Heart left ventricle (tissue), 16 donors: ENCODE measurements around the gene PSMA3. TPM values are rescaled to one million over a fixed set of nuclear protein-coding genes. Genes with fewer than 3 reads are reported as not detected.

Source experiments
- ATAC-seq, 4 donors: fragments of 200-7000 bp; cut with Tn5 transposase; one replicate each; pipeline ENCODE4 v1.9.1; 2020 to 2022; ENCODE audit warnings: moderate library complexity in 4 of 4, mild to moderate bottlenecking in 3 of 4, moderate number of reproducible peaks in 1 of 4
- DNase-seq, 5 donors: peaks; one replicate each; pipeline ENCODE4 v3.0.0-alpha.2; 2020
- H3K27ac ChIP-seq, 12 donors: fragments of 200-600 bp; sonication (generic) in 4 of 12; one replicate each; pipeline versions ENCODE4 v1.5.0 to v1.8.0; 2016 to 2022; ENCODE audit warnings: mild to moderate bottlenecking in 2 of 12
- H3K27me3 ChIP-seq, 9 donors: fragments of 200-600 bp; sonication (generic) in 2 of 9; one replicate each; pipeline versions ENCODE4 v1.5.1 to v1.8.0; 2016 to 2022; ENCODE audit warnings: mild to moderate bottlenecking in 3 of 9
- H3K36me3 ChIP-seq, 9 donors: fragments of 200-600 bp; sonication (generic) in 2 of 9; one replicate each; pipeline versions ENCODE4 v1.5.0 to v1.8.0; 2018 to 2022; ENCODE audit warnings: mild to moderate bottlenecking in 2 of 9
- H3K4me1 ChIP-seq, 12 donors: fragments of 200-600 bp; sonication (generic) in 4 of 12; one replicate each; pipeline versions ENCODE4 v1.5.0 to v1.8.0; 2016 to 2022; ENCODE audit warnings: mild to moderate bottlenecking in 3 of 12
- H3K4me3 ChIP-seq, 12 donors: fragments of 200-600 bp; sonication (generic) in 4 of 12; one replicate each; pipeline versions ENCODE4 v1.5.0 to v1.8.0; 2017 to 2022; ENCODE audit warnings: mild to moderate bottlenecking in 9 of 12, moderate library complexity in 4 of 12
- H3K9me3 ChIP-seq, 12 donors: fragments of 200-600 bp; sonication (generic) in 4 of 12; one replicate each; pipeline versions ENCODE4 v1.5.0 to v1.8.0; 2016 to 2022; ENCODE audit warnings: mild to moderate bottlenecking in 1 of 12
- POLR2A ChIP-seq, 2 donors: fragments of 450-650 bp; IDR thresholded peaks; one replicate each; pipeline ENCODE4 v1.6.1; 2017; ENCODE audit warnings: antibody characterized with exemption in 2 of 2, mild to moderate bottlenecking in 2 of 2, moderate library complexity in 2 of 2
- WGBS, 4 donors: extraction: QIAGEN DNeasy Blood & Tissue Kit in 2 of 4; methylation state at CpG; one replicate each; pipeline versions ENCODE4 v1.1.5 to v1.1.7; 2013 to 2018; 5-methylcytosine and 5-hydroxymethylcytosine counted together
- intact Hi-C, 10 donors: fragments of 100-400 bp; cut with DNase I; formaldehyde crosslinking; loops; one replicate each; pipeline versions ENCODE4 v1.11.1 to v1.14.2; 2022
- polyA plus RNA-seq, 2 donors: library from polyadenylated mRNA; stranded (reverse); fragments of 200-250 nt; gene quantifications; one replicate each; pipeline ENCODE4 v1.2.3, GENCODE V29; 2013
- total RNA-seq, 9 donors: library from RNA; depleted of rRNA in 2 of 9; stranded (reverse); fragments of >200 nt in 2 of 9; fragmentation: NEBNext Ultra II Directional in 3 of 9; extraction: Animal tissue kit (Norgen Biotek cat#: 25700) in 3 of 9; gene quantifications; one replicate each; pipeline versions ENCODE4 v1.1.0 to v1.2.4, GENCODE V29; 2016 to 2023
- TF ChIP-seq, protein P1 (sequence below), 12 donors: fragments of 200-600 bp; sonication (generic) in 4 of 12; IDR thresholded peaks; one replicate each; pipeline versions ENCODE4 v1.5.0 to v1.8.0; 2018 to 2022; ENCODE audit warnings: antibody characterized with exemption in 12 of 12, mild to moderate bottlenecking in 5 of 12
- donor health status: ischemic (EF 13 %, LVEDD 7.1; RV severe dilation, severe dysfunction).
- donor health status: healthy with polysubstance abuse.
- donor health status: DM: no; HTN: yes; CAD: no.
- donor health status: DM: no; HTN: no; CAD: no.
- donor health status: ischemic (EF 25% LVEDD 6.9; RV normal size, moderate dysfunction).
- donor health status: ischemic (EF 25% LVEDD 5.7; RV mildly dilated, moderate dysfunction).
- donor health status: healthy.
- donor health status: DM: yes; HTN: yes; CAD: no.
- donor health status: ischemic (EF 35%, LVEDD 5.7; RV mildly dilated, moderate dysfunction).
- donor health status: nonischemic (EF 11% LVEDD 7.7; RV severe dilation, severe dysfunction).
- donor health status: DM: yes; HTN: yes; CAD: no.
- donor health status: PGD.
- donor health status: ischemic (EF 29% LVEDD 5.4; RV normal size, mild dysfunction).
- donor health status: nonischemic (EF 23%, LVEDD 6.1; RV moderate dilation, normal function).

PSMA3 gene
- total and polyA plus RNA-seq, 11 donors, result 121 to 232 (median 155) TPM

DNA sequence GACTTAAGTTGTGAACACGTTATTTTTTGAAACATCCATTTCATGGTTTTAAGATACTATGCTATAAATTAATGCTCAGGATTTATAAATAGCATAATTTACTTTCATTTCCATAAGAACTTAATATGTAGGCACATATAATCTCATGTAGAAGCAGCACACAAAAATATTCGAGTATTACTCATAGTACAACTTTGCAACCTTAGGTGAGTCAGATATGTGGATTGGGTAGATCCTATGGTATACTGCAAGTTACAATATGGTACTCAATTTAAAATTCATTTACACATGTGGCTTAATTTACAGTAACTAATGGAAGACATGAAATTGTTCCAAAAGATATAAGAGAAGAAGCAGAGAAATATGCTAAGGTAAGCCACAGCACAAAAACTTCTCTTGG, 26.0 kb downstream of the PSMA3 start:
- 78 to 89% (median 87%) methylated on average over 2 of the region's 2 CpGs for WGBS, 4 donors
- ATAC-seq (no peak), DNase-seq (no peak)
- H3K27ac ChIP-seq, result no peak overlapping the region
- H3K36me3 ChIP-seq, result peaks cover 0 to 100% (median 91%) of the 10 kb centered on the region in 9 donors
- H3K4me3 ChIP-seq, result no peak overlapping the region
- TF ChIP-seq, protein P1, sequence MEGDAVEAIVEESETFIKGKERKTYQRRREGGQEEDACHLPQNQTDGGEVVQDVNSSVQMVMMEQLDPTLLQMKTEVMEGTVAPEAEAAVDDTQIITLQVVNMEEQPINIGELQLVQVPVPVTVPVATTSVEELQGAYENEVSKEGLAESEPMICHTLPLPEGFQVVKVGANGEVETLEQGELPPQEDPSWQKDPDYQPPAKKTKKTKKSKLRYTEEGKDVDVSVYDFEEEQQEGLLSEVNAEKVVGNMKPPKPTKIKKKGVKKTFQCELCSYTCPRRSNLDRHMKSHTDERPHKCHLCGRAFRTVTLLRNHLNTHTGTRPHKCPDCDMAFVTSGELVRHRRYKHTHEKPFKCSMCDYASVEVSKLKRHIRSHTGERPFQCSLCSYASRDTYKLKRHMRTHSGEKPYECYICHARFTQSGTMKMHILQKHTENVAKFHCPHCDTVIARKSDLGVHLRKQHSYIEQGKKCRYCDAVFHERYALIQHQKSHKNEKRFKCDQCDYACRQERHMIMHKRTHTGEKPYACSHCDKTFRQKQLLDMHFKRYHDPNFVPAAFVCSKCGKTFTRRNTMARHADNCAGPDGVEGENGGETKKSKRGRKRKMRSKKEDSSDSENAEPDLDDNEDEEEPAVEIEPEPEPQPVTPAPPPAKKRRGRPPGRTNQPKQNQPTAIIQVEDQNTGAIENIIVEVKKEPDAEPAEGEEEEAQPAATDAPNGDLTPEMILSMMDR (IDR thresholded peaks at IDR 0.05), result no peak
- TF ChIP-seq POLR2A (IDR thresholded peaks at IDR 0.05), result no peak
- intact Hi-C loops, result no loop called here
- peaks cover 0 to 33% (median 18%) of the 10 kb centered on the region in 12 donors for H3K4me1 ChIP-seq
- H3K27me3 ChIP-seq, result no peaks in the 10 kb centered on the region
- no peaks in the 10 kb centered on the region for H3K9me3 ChIP-seq

GRCh38 chr14:58272588-58273372, 28.1 kb downstream of the PSMA3 start:
- intact Hi-C loops, result no loop called here
- ATAC-seq (peak; percentile 84 to 90 (median 88)), DNase-seq (peak in 3 of 5 donors; percentile 26 to 43 (median 36))
- Histone ChIP-seq H3K36me3 (peaks cover 0 to 98% (median 76%) of the 10 kb centered on the region in 9 donors), H3K9me3 (no peaks in the 10 kb centered on the region), H3K4me1 (peaks cover 4 to 38% (median 23%) of the 10 kb centered on the region in 12 donors), H3K27me3 (no peaks in the 10 kb centered on the region), H3K27ac (peak overlapping the region in 7 of 12 donors; percentile 39 to 72 (median 51)), H3K4me3 (no peak overlapping the region)
- 62 to 67% (median 64%) methylated on average over 4 of the region's 4 CpGs for WGBS, 4 donors
- TF ChIP-seq, protein P1 (IDR thresholded peaks at IDR 0.05), result peak in 8 of 12 donors; percentile 11 to 39 (median 18)
- no peak for TF ChIP-seq POLR2A (IDR thresholded peaks at IDR 0.05)

- no peaks in the 10 kb centered on the region for H3K27me3 ChIP-seq
- H3K36me3 ChIP-seq, result peaks cover 0 to 98% (median 75%) of the 10 kb centered on the region in 9 donors
- DNase-seq (no peak), ATAC-seq (no peak)
- peak overlapping the region in 2 of 12 donors; percentile 8 to 39 for H3K27ac ChIP-seq
- TF ChIP-seq, protein P1 (IDR thresholded peaks at IDR 0.05), result no peak
- no peak for TF ChIP-seq POLR2A (IDR thresholded peaks at IDR 0.05)
- no peaks in the 10 kb centered on the region for H3K9me3 ChIP-seq
- intact Hi-C loops, result no loop called here
- no peak overlapping the region for H3K4me3 ChIP-seq
- H3K4me1 ChIP-seq, result peaks cover 4 to 42% (median 24%) of the 10 kb centered on the region in 12 donors
Observed at GRCh38 chr14:58274881-58275280, 30.2 kb downstream of the PSMA3 start.

GRCh38 chr14:58275527-58276190, 31.0 kb downstream of the PSMA3 start:
- TF ChIP-seq, protein P1 (IDR thresholded peaks at IDR 0.05), result no peak
- no peak for TF ChIP-seq POLR2A (IDR thresholded peaks at IDR 0.05)
- 72 to 79% (median 75%) methylated on average over 2 of the region's 2 CpGs for WGBS, 4 donors
- intact Hi-C loops, result no loop called here
- Histone ChIP-seq H3K27me3 (no peaks in the 10 kb centered on the region), H3K4me3 (no peak overlapping the region), H3K27ac (peak overlapping the region in 1 of 12 donors; percentile 21), H3K9me3 (no peaks in the 10 kb centered on the region), H3K4me1 (peaks cover 4 to 48% (median 29%) of the 10 kb centered on the region in 12 donors), H3K36me3 (peaks cover 0 to 96% (median 70%) of the 10 kb centered on the region in 9 donors)
- DNase-seq (no peak), ATAC-seq (no peak)
